Right cardiac atrium (tissue), 5 donors: ENCODE results near the gene UBE2R2. TPM values are rescaled to one million over a fixed set of nuclear protein-coding genes. Genes with fewer than 3 reads are reported as not detected.
"Not testable (repeated sequence)": the region's sequence is repeated elsewhere in the genome, so short reads cannot be mapped to it uniquely, and the experiment has no call there.

Experiments
- ATAC-seq, 2 donors: fragments of 200-7000 bp; cut with Tn5 transposase; one replicate each; pipeline versions ENCODE4 v1.8.0 to v1.9.1; 2020; ENCODE audit warnings: moderate library complexity in 2 of 2, mild to moderate bottlenecking in 1 of 2
- DNase-seq, 3 donors: peaks; one replicate each; pipeline ENCODE4 v3.0.0-alpha.2; 2020
- H3K27ac ChIP-seq: one replicate; pipeline ENCODE4 v1.5.1; 2013; ENCODE audit warnings: mild to moderate bottlenecking, low read length, control low read depth, moderate library complexity
- H3K27me3 ChIP-seq: one replicate; pipeline ENCODE4 v1.6.1; 2013; ENCODE audit not compliant: control insufficient read depth, insufficient read depth
- H3K4me1 ChIP-seq: one replicate; pipeline ENCODE4 v1.6.1; 2013; ENCODE audit warnings: low read length; ENCODE audit not compliant: control insufficient read depth, insufficient read depth
- H3K4me3 ChIP-seq: one replicate; pipeline ENCODE4 v1.5.1; 2013; ENCODE audit warnings: low read length, control low read depth
- H3K9me3 ChIP-seq: one replicate; pipeline ENCODE4 v1.6.1; 2013; ENCODE audit warnings: low read length; ENCODE audit not compliant: control insufficient read depth
- WGBS: extraction: QIAGEN DNeasy Blood & Tissue Kit; methylation state at CpG from one replicate; pipeline ENCODE4 v1.1.7; 2013; 5-methylcytosine and 5-hydroxymethylcytosine counted together
- intact Hi-C, 4 donors: fragments of 100-400 bp; cut with DNase I; formaldehyde crosslinking; loops; one replicate each; pipeline versions ENCODE4 v1.11.0 to v1.14.0; 2022 to 2023
- long read RNA-seq, 4 donors: library from polyadenylated mRNA; unstranded; transcript quantifications; one replicate each; pipeline ENCODE4 v2.0.0, GENCODE V29; 2020 to 2021
- polyA plus RNA-seq: library from polyadenylated mRNA; stranded (reverse); fragments of 200-250 nt; gene quantifications from one replicate; pipeline ENCODE4 v1.2.3, GENCODE V29; 2013
- total RNA-seq, 4 donors: library from RNA; stranded (reverse); fragmentation: NEBNext Ultra II Directional; extraction: Animal tissue kit (Norgen Biotek cat#: 25700); gene quantifications; one replicate each; pipeline ENCODE4 v1.2.1, GENCODE V29; 2021
- donor health status: healthy with polysubstance abuse.
- donor health status: DM: no; HTN: yes; CAD: no.
- donor health status: DM: no; HTN: no; CAD: no.
- donor health status: DM: no; HTN: yes; CAD: no; lungs with severe emphysema.
- donor health status: DM: yes; HTN: yes; CAD: no.

The UBE2R2 gene
- total RNA-seq (10 to 100 TPM; 34.9 to 43.8 (median 38.6) TPM), polyA plus RNA-seq (23.9 TPM)
- long read RNA-seq, donor 1, full-length matches to known transcripts = 203 of 225 reads
- long read RNA-seq, donor 1, partial matches to known transcripts = 4 of 225 reads
- long read RNA-seq, donor 1, other reads (novel, unspliced or antisense) = 18 of 225 reads
- long read RNA-seq, donor 2, full-length matches to known transcripts = 67 of 78 reads
- long read RNA-seq, donor 2, partial matches to known transcripts = 3 of 78 reads
- long read RNA-seq, donor 2, other reads (novel, unspliced or antisense) = 8 of 78 reads
- long read RNA-seq, donor 3, full-length matches to known transcripts = 41 of 47 reads
- long read RNA-seq, donor 3, partial matches to known transcripts = 2 of 47 reads
- long read RNA-seq, donor 3, other reads (novel, unspliced or antisense) = 4 of 47 reads
- long read RNA-seq, donor 4, full-length matches to known transcripts = 114 of 129 reads
- long read RNA-seq, donor 4, partial matches to known transcripts = 1 of 129 reads
- long read RNA-seq, donor 4, other reads (novel, unspliced or antisense) = 14 of 129 reads

- intact Hi-C loops = loop anchor here in 1 of 4 donors (5.0 kb wide), 1 partner anchor 36 kb away; no protein-coding TSS in a partner anchor
- H3K4me3 ChIP-seq = peak within 1 kb of the TSS; percentile 99
- 2% methylated on average over 61 of the region's 66 CpGs for WGBS
- H3K27me3 ChIP-seq = no peaks in the 10 kb centered on the region
- DNase-seq (peak; percentile 94 to 97 (median 96)), ATAC-seq (peak; percentile 91 to 94)
- no peaks in the 10 kb centered on the region for H3K9me3 ChIP-seq
- H3K4me1 ChIP-seq = no peaks in the 10 kb centered on the region
- peak within 1 kb of the TSS; percentile 100 for H3K27ac ChIP-seq
These were observed at the start of gene UBE2R2 for GRCh38 chr9:33816327-33817252. Gene UBE2R2 (plus strand): TSS chr9:33817160. CDS start chr9:33817758, 598 bp downstream.

DNA sequence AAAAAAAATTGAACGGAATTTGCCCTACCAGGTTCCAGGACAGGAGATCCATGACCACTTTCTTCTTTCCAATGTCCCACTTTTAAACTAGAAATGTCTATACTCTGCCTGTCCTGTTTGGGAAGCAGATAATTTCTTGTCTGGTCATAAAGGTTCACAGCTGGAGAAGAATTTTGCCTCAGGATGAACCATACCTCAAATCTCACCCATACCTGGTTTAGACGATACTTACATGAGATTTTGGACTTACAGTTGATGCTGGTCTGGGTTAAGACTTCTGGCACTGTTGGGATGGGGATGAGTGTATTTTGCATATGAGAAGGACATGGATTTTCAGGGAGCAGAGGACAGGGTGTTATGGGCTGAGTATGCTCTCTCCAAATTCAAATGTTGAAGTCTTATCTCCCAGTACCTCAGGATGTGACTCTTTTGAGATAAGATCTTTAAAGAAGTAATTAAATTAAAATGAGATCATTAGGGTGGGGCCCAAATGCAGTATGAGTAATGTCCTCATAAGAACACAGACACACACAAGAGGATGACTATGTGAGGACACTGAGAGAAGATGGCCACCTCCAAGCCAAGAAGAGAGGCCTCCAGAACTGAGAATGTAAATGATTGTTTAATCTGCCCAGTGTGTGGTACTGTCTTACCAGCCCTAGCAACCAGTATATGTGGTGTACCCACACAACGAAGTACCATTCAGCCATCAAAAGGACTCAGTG, 46.6 kb upstream of the UBE2R2 start:
- peak in 1 of 2 donors; percentile 49 for ATAC-seq
- intact Hi-C loops, H3K4me3 ChIP-seq, H3K27ac ChIP-seq, DNase-seq, H3K9me3 ChIP-seq, H3K27me3 ChIP-seq, H3K4me1 ChIP-seq: not testable (repeated sequence)
- 88% methylated on average over 3 of the region's 3 CpGs for whole genome bisulfite sequencing

DNA sequence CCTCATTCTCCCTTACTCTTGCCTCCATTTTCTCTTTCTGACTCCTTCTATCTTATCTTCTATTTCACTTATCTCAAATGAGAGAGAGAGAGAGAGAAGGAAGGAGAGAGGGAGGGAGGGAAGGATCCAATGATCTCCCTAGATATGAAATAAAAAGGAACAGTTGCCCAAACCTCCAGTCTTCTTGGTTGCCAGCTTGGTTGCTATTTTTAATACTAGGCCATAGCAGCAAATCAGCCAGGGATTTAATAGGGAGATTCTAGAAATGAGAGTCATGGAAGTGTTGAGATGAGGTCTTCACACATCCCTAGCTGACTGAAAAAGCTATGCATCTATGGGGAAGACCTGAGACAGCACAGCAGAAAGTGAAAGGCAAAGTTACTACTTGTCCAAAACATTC, 43.8 kb upstream of the UBE2R2 start:
- DNase-seq, H3K9me3 ChIP-seq, H3K4me1 ChIP-seq, intact Hi-C loops, H3K4me3 ChIP-seq, H3K27me3 ChIP-seq, ATAC-seq, H3K27ac ChIP-seq: not testable (repeated sequence)

DNA sequence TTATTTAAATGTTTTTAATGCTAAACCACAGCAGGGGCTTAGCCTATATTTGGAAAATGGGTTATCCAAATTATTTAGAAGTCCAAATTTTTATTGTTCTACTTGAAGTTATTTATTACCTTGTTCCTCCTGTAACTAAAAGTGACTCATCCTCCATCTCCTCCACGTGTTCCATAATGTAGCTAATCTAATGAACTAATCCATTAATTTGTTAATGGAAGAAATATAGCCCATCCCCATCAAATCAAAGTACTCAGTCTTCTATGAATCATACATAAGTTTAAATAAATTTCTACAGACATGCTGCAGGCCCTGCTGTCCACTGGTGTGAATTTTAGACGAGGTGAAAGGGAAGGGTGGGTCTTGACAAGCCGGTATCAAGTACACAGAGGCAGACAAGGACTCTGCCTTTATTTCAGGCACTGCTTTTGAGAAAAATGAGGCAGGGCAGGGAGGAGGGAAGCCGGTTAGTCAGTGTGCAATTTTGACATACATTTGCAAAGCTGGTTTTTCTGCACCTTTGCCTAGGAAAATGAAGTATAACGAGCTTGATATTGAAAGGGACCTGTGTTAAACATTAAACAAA, 42.8 kb upstream of the UBE2R2 start:
- not testable (repeated sequence) for H3K4me3 ChIP-seq, H3K27me3 ChIP-seq
- WGBS = 67% methylated on average over 5 of the region's 5 CpGs

GRCh38 chr9:33776578-33776977, 40.4 kb upstream of the UBE2R2 start:
- H3K4me1 ChIP-seq = no peaks in the 10 kb centered on the region
- no peak for ATAC-seq
- H3K4me3 ChIP-seq = no peak overlapping the region
- H3K27ac ChIP-seq = no peak overlapping the region
- intact Hi-C loops = no loop called here
- no peak for DNase-seq
- H3K9me3 ChIP-seq = no peaks in the 10 kb centered on the region
- H3K27me3 ChIP-seq = no peaks in the 10 kb centered on the region

More for the DNA sequence above, 42.8 kb upstream of the UBE2R2 start:
- ATAC-seq, DNase-seq, intact Hi-C loops, H3K4me1 ChIP-seq, H3K9me3 ChIP-seq, H3K27ac ChIP-seq: not testable (repeated sequence)

GRCh38 chr9:33778700-33779351, 38.1 kb upstream of the UBE2R2 start:
- Histone ChIP-seq H3K4me3 (no peak overlapping the region), H3K4me1 (no peaks in the 10 kb centered on the region), H3K27ac (no peak overlapping the region), H3K9me3 (no peaks in the 10 kb centered on the region), H3K27me3 (no peaks in the 10 kb centered on the region)
- ATAC-seq (peak; percentile 75 to 79), DNase-seq (no peak)
- 17% methylated on average over 6 of the region's 6 CpGs for WGBS
- intact Hi-C loops = no loop called here

DNA sequence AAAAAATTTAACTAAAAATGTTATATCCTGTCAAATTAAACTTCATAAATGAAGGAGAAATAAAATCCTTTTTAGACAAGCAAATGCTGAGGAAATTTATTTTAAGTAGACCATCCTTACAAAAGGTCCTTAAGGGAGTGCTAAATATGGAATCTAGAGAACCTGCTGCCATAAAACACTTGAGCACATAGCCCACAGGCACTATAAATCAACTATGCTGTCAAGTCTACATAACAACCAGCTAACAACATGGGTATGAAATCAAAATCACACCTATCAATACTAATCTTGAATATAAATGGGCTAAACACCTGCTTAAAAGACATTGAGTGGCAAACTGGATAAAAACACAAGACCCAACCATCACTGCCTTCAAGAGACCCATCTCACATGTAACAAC, 36.7 kb upstream of the UBE2R2 start:
- H3K27me3 ChIP-seq = no peaks in the 10 kb centered on the region
- no peaks in the 10 kb centered on the region for H3K9me3 ChIP-seq
- H3K4me3 ChIP-seq = no peak overlapping the region
- ATAC-seq = no peak
- H3K4me1 ChIP-seq = no peaks in the 10 kb centered on the region
- no peak for DNase-seq
- H3K27ac ChIP-seq = no peak overlapping the region
- intact Hi-C loops = no loop called here

DNA sequence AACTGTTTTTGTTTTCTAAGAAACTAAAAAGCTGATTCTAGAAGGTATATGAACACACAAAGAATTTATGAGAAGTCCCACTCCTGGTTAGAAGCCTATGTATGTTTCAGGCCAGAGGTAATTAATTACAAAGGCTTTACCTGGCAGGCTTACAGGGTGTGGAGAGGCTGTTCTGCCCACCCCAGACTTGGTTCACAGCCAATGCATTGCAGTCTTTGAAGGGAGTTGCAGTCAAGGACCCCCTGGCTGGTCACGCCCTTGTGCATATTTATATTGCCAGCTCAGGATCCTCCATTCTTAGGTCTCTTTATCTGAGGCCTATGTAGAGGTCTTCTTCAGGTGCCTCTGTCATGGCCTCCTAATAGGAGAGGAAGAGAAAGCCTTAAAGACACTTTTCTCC, 35.2 kb upstream of the UBE2R2 start:
- intact Hi-C loops = no loop called here
- Histone ChIP-seq H3K4me1 (peaks cover 3% of the 10 kb centered on the region), H3K27ac (no peak overlapping the region), H3K9me3 (no peaks in the 10 kb centered on the region), H3K27me3 (no peaks in the 10 kb centered on the region), H3K4me3 (no peak overlapping the region)
- ATAC-seq (no peak), DNase-seq (no peak)
- 95% methylated on average over 1 of the region's 1 CpG for WGBS

- DNase-seq (no peak), ATAC-seq (no peak)
- H3K27me3 ChIP-seq = no peaks in the 10 kb centered on the region
- no peak overlapping the region for H3K4me3 ChIP-seq
- no peak overlapping the region for H3K27ac ChIP-seq
- no peaks in the 10 kb centered on the region for H3K9me3 ChIP-seq
- peaks cover 5% of the 10 kb centered on the region for H3K4me1 ChIP-seq
- WGBS = 55% methylated on average over 4 of the region's 4 CpGs
- intact Hi-C loops = no loop called here
These were observed 34.4 kb upstream of the UBE2R2 start for GRCh38 chr9:33782395-33783152.
